Measurements from ENCODE around the gene FMO2. TPM values are rescaled to one million over a fixed set of nuclear protein-coding genes. Genes with fewer than 3 reads are reported as not detected.
A peak's percentile ranks its signal among the peaks of the same experiment; 100 is the strongest.
"Not testable (repeated sequence)": the region's sequence is repeated elsewhere in the genome, so short reads cannot be mapped to it uniquely, and the experiment has no call there.

The FMO2 gene
- total RNA-seq, 3 donors from 2014 or later (not counting 1 experiment from before 2014, with no cell fraction given) = not detected

- no peaks in the 10 kb centered on the region for H3K4me1 Mint-ChIP-seq
- ATAC-seq (no peak), DNase-seq (no peak)
- H3K27ac ChIP-seq (ENCODE audit: low read length) = no peak overlapping the region
- TF ChIP-seq, protein P1, sequence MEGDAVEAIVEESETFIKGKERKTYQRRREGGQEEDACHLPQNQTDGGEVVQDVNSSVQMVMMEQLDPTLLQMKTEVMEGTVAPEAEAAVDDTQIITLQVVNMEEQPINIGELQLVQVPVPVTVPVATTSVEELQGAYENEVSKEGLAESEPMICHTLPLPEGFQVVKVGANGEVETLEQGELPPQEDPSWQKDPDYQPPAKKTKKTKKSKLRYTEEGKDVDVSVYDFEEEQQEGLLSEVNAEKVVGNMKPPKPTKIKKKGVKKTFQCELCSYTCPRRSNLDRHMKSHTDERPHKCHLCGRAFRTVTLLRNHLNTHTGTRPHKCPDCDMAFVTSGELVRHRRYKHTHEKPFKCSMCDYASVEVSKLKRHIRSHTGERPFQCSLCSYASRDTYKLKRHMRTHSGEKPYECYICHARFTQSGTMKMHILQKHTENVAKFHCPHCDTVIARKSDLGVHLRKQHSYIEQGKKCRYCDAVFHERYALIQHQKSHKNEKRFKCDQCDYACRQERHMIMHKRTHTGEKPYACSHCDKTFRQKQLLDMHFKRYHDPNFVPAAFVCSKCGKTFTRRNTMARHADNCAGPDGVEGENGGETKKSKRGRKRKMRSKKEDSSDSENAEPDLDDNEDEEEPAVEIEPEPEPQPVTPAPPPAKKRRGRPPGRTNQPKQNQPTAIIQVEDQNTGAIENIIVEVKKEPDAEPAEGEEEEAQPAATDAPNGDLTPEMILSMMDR (IDR thresholded peaks at IDR 0.05) = no peak
- no peak overlapping the region for H3K27ac Mint-ChIP-seq
- no peaks in the 10 kb centered on the region for H3K4me1 ChIP-seq (ENCODE audit: control insufficient read depth, insufficient read depth, low read length)
- H3K27me3 ChIP-seq (ENCODE audit: control insufficient read depth, insufficient read depth, low read length) = no peaks in the 10 kb centered on the region
- no peaks in the 10 kb centered on the region for H3K36me3 ChIP-seq (ENCODE audit: control insufficient read depth, insufficient read depth, low read length)
- H3K4me3 Mint-ChIP-seq = no peak overlapping the region
- H3K9me3 Mint-ChIP-seq = no peaks in the 10 kb centered on the region
- H3K4me3 ChIP-seq (ENCODE audit: low read length) = no peak overlapping the region
- no peaks in the 10 kb centered on the region for H3K9me3 ChIP-seq (ENCODE audit: control insufficient read depth, insufficient read depth, low read length)
- H3K36me3 Mint-ChIP-seq = no peaks in the 10 kb centered on the region
- 98% methylated on average over 5 of the region's 5 CpGs for WGBS (ENCODE audit: insufficient coverage)
- intact Hi-C loops (cut with micrococcal nuclease) = no loop called here
- peaks cover 3 to 15% of the 10 kb centered on the region in 2 donors for H3K27me3 Mint-ChIP-seq (ENCODE audit: low read depth in 2 of 2)
These were observed 37.8 kb downstream of the FMO2 start for GRCh38 chr1:171222936-171223335.

- H3K9me3 Mint-ChIP-seq; H3K4me1 ChIP-seq (ENCODE audit: control insufficient read depth, insufficient read depth, low read length); H3K27me3 ChIP-seq (ENCODE audit: control insufficient read depth, insufficient read depth, low read length); DNase-seq; H3K4me1 Mint-ChIP-seq; ATAC-seq; H3K4me3 Mint-ChIP-seq; H3K27ac ChIP-seq (ENCODE audit: low read length); H3K36me3 Mint-ChIP-seq; H3K36me3 ChIP-seq (ENCODE audit: control insufficient read depth, insufficient read depth, low read length); H3K4me3 ChIP-seq (ENCODE audit: low read length); H3K27ac Mint-ChIP-seq; H3K9me3 ChIP-seq (ENCODE audit: control insufficient read depth, insufficient read depth, low read length); intact Hi-C loops (cut with micrococcal nuclease): not testable (repeated sequence)
- WGBS (ENCODE audit: insufficient coverage) = 90% methylated on average over 4 of the region's 4 CpGs
- H3K27me3 Mint-ChIP-seq (ENCODE audit: low read depth in 2 of 2) = peaks cover 5 to 15% of the 10 kb centered on the region in 2 donors
These were observed 39.2 kb downstream of the FMO2 start for GRCh38 chr1:171224257-171224656.

- intact Hi-C loops (cut with micrococcal nuclease) = no loop called here
- H3K9me3 Mint-ChIP-seq = no peaks in the 10 kb centered on the region
- H3K27ac ChIP-seq (ENCODE audit: low read length) = no peak overlapping the region
These were observed 41.8 kb downstream of the FMO2 start for GRCh38 chr1:171226747-171227370.

GRCh38 chr1:171231326-171231725 is 46.2 kb downstream of the FMO2 start:
- Histone ChIP-seq H3K27me3 (ENCODE audit: control insufficient read depth, insufficient read depth, low read length) (peaks cover 2% of the 10 kb centered on the region), H3K36me3 (ENCODE audit: control insufficient read depth, insufficient read depth, low read length) (no peaks in the 10 kb centered on the region), H3K9me3 (ENCODE audit: control insufficient read depth, insufficient read depth, low read length) (peaks cover under 1% of the 10 kb centered on the region), H3K27ac (ENCODE audit: low read length) (no peak overlapping the region), H3K4me1 (ENCODE audit: control insufficient read depth, insufficient read depth, low read length) (no peaks in the 10 kb centered on the region), H3K4me3 (ENCODE audit: low read length) (no peak overlapping the region)
- Mint-ChIP-seq H3K4me3 (no peak overlapping the region), H3K36me3 (no peaks in the 10 kb centered on the region), H3K27ac (no peak overlapping the region), H3K4me1 (no peaks in the 10 kb centered on the region), H3K27me3 (ENCODE audit: low read depth in 2 of 2) (peaks cover 7 to 20% of the 10 kb centered on the region in 2 donors), H3K9me3 (peaks cover 0 to 3% of the 10 kb centered on the region in 2 donors)
- TF ChIP-seq, protein P1 (IDR thresholded peaks at IDR 0.05) = no peak
- no peak for ATAC-seq
- intact Hi-C loops (cut with micrococcal nuclease) = no loop called here
- no peak for DNase-seq

More at GRCh38 chr1:171226747-171227370, 41.8 kb downstream of the FMO2 start:
- Histone ChIP-seq H3K4me1 (ENCODE audit: control insufficient read depth, insufficient read depth, low read length) (no peaks in the 10 kb centered on the region), H3K36me3 (ENCODE audit: control insufficient read depth, insufficient read depth, low read length) (no peaks in the 10 kb centered on the region), H3K9me3 (ENCODE audit: control insufficient read depth, insufficient read depth, low read length) (no peaks in the 10 kb centered on the region), H3K27me3 (ENCODE audit: control insufficient read depth, insufficient read depth, low read length) (no peaks in the 10 kb centered on the region), H3K4me3 (ENCODE audit: low read length) (no peak overlapping the region)
- TF ChIP-seq, protein P1 (IDR thresholded peaks at IDR 0.05) = peak; percentile 15
- no peaks in the 10 kb centered on the region for H3K36me3 Mint-ChIP-seq
- H3K27ac Mint-ChIP-seq = no peak overlapping the region
- H3K4me1 Mint-ChIP-seq = no peaks in the 10 kb centered on the region
- WGBS (ENCODE audit: insufficient coverage) = no CpG with 5 or more reads among the region's 1 CpG
- ATAC-seq (peak in 1 of 3 donors; percentile 37), DNase-seq (peak in 1 of 2 donors; percentile 41)
- no peak overlapping the region for H3K4me3 Mint-ChIP-seq
- peaks cover 2 to 15% of the 10 kb centered on the region in 2 donors for H3K27me3 Mint-ChIP-seq (ENCODE audit: low read depth in 2 of 2)
